Measurements from ENCODE around the gene CHURC1.

DNA sequence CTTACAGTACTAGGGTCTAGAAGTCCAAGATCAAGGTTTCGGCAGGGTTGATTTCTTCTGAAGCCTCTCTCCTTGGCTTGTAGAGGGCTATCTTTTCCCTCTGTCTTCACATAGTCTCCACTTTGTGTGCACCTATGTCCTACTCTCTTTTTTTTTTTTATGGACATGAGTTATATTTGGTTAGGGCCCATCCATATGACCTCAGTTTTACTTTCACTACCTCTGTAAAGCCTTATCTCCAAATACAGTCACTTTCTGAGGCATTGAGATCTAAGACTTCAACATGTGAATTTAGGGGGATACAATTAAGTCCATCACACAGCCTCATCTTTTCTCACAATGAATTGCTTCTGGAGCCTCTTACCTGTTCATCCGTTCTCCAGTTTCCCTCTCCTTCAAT is 28.7 kb upstream of the CHURC1 start:
- TF ChIP-seq, protein P1, sequence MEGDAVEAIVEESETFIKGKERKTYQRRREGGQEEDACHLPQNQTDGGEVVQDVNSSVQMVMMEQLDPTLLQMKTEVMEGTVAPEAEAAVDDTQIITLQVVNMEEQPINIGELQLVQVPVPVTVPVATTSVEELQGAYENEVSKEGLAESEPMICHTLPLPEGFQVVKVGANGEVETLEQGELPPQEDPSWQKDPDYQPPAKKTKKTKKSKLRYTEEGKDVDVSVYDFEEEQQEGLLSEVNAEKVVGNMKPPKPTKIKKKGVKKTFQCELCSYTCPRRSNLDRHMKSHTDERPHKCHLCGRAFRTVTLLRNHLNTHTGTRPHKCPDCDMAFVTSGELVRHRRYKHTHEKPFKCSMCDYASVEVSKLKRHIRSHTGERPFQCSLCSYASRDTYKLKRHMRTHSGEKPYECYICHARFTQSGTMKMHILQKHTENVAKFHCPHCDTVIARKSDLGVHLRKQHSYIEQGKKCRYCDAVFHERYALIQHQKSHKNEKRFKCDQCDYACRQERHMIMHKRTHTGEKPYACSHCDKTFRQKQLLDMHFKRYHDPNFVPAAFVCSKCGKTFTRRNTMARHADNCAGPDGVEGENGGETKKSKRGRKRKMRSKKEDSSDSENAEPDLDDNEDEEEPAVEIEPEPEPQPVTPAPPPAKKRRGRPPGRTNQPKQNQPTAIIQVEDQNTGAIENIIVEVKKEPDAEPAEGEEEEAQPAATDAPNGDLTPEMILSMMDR (IDR thresholded peaks at IDR 0.05): no peak
- no peak for TF ChIP-seq POLR2A (IDR thresholded peaks at IDR 0.05)

Data from uterus (tissue), 2 donors.